ENCODE results near the gene P2RY11.

GRCh38 chr19:10143681-10144080 lies 32.2 kb downstream of the P2RY11 start:
- TF ChIP-seq CSRNP3 (CRISPR knock-in tag; IDR thresholded peaks at IDR 0.05) (no peak), PATZ1 (CRISPR knock-in tag; IDR thresholded peaks at IDR 0.05; ENCODE audit: borderline replicate concordance) (no peak), ZFP30 (CRISPR knock-in tag; IDR thresholded peaks at IDR 0.05) (no peak), CSDC2 (CRISPR knock-in tag; IDR thresholded peaks at IDR 0.05) (no peak), TCF4 (CRISPR knock-in tag; IDR thresholded peaks at IDR 0.05; ENCODE audit: borderline replicate concordance) (no peak), ESRRG (CRISPR knock-in tag; IDR thresholded peaks at IDR 0.05) (no peak), ZFP3 (CRISPR knock-in tag; IDR thresholded peaks at IDR 0.05) (no peak)
